ENCODE results near the gene ILRUN. TPM values are rescaled to one million over a fixed set of nuclear protein-coding genes. Genes with fewer than 3 reads are reported as not detected.
"Not testable (repeated sequence)": the region's sequence is repeated elsewhere in the genome, so short reads cannot be mapped to it uniquely, and the experiment has no call there.

ILRUN gene
- total RNA-seq, 1 donor from 2014 or later: 58.9 TPM

- Mint-ChIP-seq H3K4me3 (ENCODE audit: unreplicated experiment) (no peak overlapping the region), H3K36me3 (ENCODE audit: low read depth, unreplicated experiment) (no peaks in the 10 kb centered on the region), H3K27me3 (ENCODE audit: unreplicated experiment) (peaks cover 1% of the 10 kb centered on the region), H3K9me3 (ENCODE audit: unreplicated experiment) (no peaks in the 10 kb centered on the region), H3K4me1 (ENCODE audit: unreplicated experiment) (no peaks in the 10 kb centered on the region), H3K27ac (ENCODE audit: unreplicated experiment) (no peak overlapping the region)
- no peak for DNase-seq (ENCODE audit: low spot score)
- no peak for TF ChIP-seq CTCF (IDR thresholded peaks at IDR 0.05; ENCODE audit: unreplicated experiment)
Measured at GRCh38 chr6:34722451-34722850, 25.9 kb upstream of the ILRUN start.

- H3K27ac Mint-ChIP-seq (ENCODE audit: unreplicated experiment); H3K9me3 Mint-ChIP-seq (ENCODE audit: unreplicated experiment); H3K27me3 Mint-ChIP-seq (ENCODE audit: unreplicated experiment); DNase-seq (ENCODE audit: low spot score); H3K4me1 Mint-ChIP-seq (ENCODE audit: unreplicated experiment); H3K36me3 Mint-ChIP-seq (ENCODE audit: low read depth, unreplicated experiment); H3K4me3 Mint-ChIP-seq (ENCODE audit: unreplicated experiment): not testable (repeated sequence)
Measured at GRCh38 chr6:34720160-34720559, 23.6 kb upstream of the ILRUN start.

GRCh38 chr6:34719646-34720045 is 23.1 kb upstream of the ILRUN start:
- H3K27ac Mint-ChIP-seq (ENCODE audit: unreplicated experiment); DNase-seq (ENCODE audit: low spot score); H3K4me1 Mint-ChIP-seq (ENCODE audit: unreplicated experiment); H3K27me3 Mint-ChIP-seq (ENCODE audit: unreplicated experiment); H3K4me3 Mint-ChIP-seq (ENCODE audit: unreplicated experiment); H3K36me3 Mint-ChIP-seq (ENCODE audit: low read depth, unreplicated experiment); H3K9me3 Mint-ChIP-seq (ENCODE audit: unreplicated experiment): not testable (repeated sequence)

- Mint-ChIP-seq H3K4me3 (ENCODE audit: unreplicated experiment) (no peak overlapping the region), H3K4me1 (ENCODE audit: unreplicated experiment) (no peaks in the 10 kb centered on the region), H3K9me3 (ENCODE audit: unreplicated experiment) (no peaks in the 10 kb centered on the region), H3K36me3 (ENCODE audit: low read depth, unreplicated experiment) (no peaks in the 10 kb centered on the region), H3K27ac (ENCODE audit: unreplicated experiment) (no peak overlapping the region), H3K27me3 (ENCODE audit: unreplicated experiment) (no peaks in the 10 kb centered on the region)
- no peak for DNase-seq (ENCODE audit: low spot score)
- no peak for TF ChIP-seq CTCF (IDR thresholded peaks at IDR 0.05; ENCODE audit: unreplicated experiment)
Measured at GRCh38 chr6:34718976-34719375, 22.4 kb upstream of the ILRUN start.

GRCh38 chr6:34717466-34717865 is 20.9 kb upstream of the ILRUN start:
- no peaks in the 10 kb centered on the region for H3K27me3 Mint-ChIP-seq (ENCODE audit: unreplicated experiment)

GRCh38 chr6:34714663-34715062 is 18.1 kb upstream of the ILRUN start:
- Mint-ChIP-seq H3K36me3 (ENCODE audit: low read depth, unreplicated experiment) (no peaks in the 10 kb centered on the region), H3K4me3 (ENCODE audit: unreplicated experiment) (no peak overlapping the region), H3K4me1 (ENCODE audit: unreplicated experiment) (peaks cover 2% of the 10 kb centered on the region), H3K27ac (ENCODE audit: unreplicated experiment) (no peak overlapping the region), H3K9me3 (ENCODE audit: unreplicated experiment) (no peaks in the 10 kb centered on the region), H3K27me3 (ENCODE audit: unreplicated experiment) (no peaks in the 10 kb centered on the region)
- TF ChIP-seq CTCF (IDR thresholded peaks at IDR 0.05; ENCODE audit: unreplicated experiment): no peak
- no peak for DNase-seq (ENCODE audit: low spot score)

More at GRCh38 chr6:34717466-34717865, 20.9 kb upstream of the ILRUN start:
- no peaks in the 10 kb centered on the region for H3K9me3 Mint-ChIP-seq (ENCODE audit: unreplicated experiment)
- H3K4me3 Mint-ChIP-seq (ENCODE audit: unreplicated experiment): no peak overlapping the region
- no peaks in the 10 kb centered on the region for H3K4me1 Mint-ChIP-seq (ENCODE audit: unreplicated experiment)
- TF ChIP-seq CTCF (IDR thresholded peaks at IDR 0.05; ENCODE audit: unreplicated experiment): no peak
- DNase-seq (ENCODE audit: low spot score): no peak
- no peaks in the 10 kb centered on the region for H3K36me3 Mint-ChIP-seq (ENCODE audit: low read depth, unreplicated experiment)
- H3K27ac Mint-ChIP-seq (ENCODE audit: unreplicated experiment): no peak overlapping the region

GRCh38 chr6:34712881-34713280 is 16.3 kb upstream of the ILRUN start:
- not testable (repeated sequence) for H3K9me3 Mint-ChIP-seq (ENCODE audit: unreplicated experiment); H3K4me1 Mint-ChIP-seq (ENCODE audit: unreplicated experiment); H3K27ac Mint-ChIP-seq (ENCODE audit: unreplicated experiment); DNase-seq (ENCODE audit: low spot score); H3K4me3 Mint-ChIP-seq (ENCODE audit: unreplicated experiment); H3K36me3 Mint-ChIP-seq (ENCODE audit: low read depth, unreplicated experiment); H3K27me3 Mint-ChIP-seq (ENCODE audit: unreplicated experiment)
